Ovary (tissue), 9 donors: ENCODE data around the gene PROSER3. TPM values are rescaled to one million over a fixed set of nuclear protein-coding genes. Genes with fewer than 3 reads are reported as not detected.
"Not testable (repeated sequence)": the region's sequence is repeated elsewhere in the genome, so short reads cannot be mapped to it uniquely, and the experiment has no call there.

ENCODE experiments used
- DNase-seq, 5 donors: peaks; one replicate each; pipeline ENCODE4 v3.0.0-alpha.2; 2019 to 2020
- H3K27ac ChIP-seq, 2 donors: fragments of 200-600 bp; one replicate each; pipeline versions ENCODE4 v1.5.1 to v1.8.0; 2019 to 2022
- H3K27me3 ChIP-seq: fragments of 200-600 bp; one replicate; pipeline ENCODE4 v1.8.0; 2022
- H3K36me3 ChIP-seq: fragments of 200-600 bp; sonication (generic); one replicate; pipeline ENCODE4 v1.5.1; 2019
- H3K4me1 ChIP-seq: one replicate; pipeline ENCODE4 v1.8.1; 2013; ENCODE audit warnings: mild to moderate bottlenecking, moderate library complexity; ENCODE audit not compliant: insufficient read depth
- H3K4me3 ChIP-seq: fragments of 200-600 bp; sonication (generic); one replicate; pipeline ENCODE4 v1.5.1; 2017
- H3K9me3 ChIP-seq, 2 donors: fragments of 200-600 bp in 1 of 2; sonication (generic) in 1 of 2; one replicate each; pipeline versions ENCODE4 v1.5.1 to v1.8.1; 2013 to 2019; ENCODE audit warnings: mild to moderate bottlenecking in 1 of 2, moderate library complexity in 1 of 2
- CTCF ChIP-seq, 3 donors: fragments of 450-650 bp in 2 of 3; fragments of 200-600 bp in 1 of 3; IDR thresholded peaks; one replicate each; pipeline versions ENCODE4 v1.5.1 to v1.8.0; 2016 to 2022; ENCODE audit warnings: antibody characterized with exemption in 3 of 3, mild to moderate bottlenecking in 1 of 3
- EP300 ChIP-seq: sonication (generic); formaldehyde crosslinking; IDR thresholded peaks from one replicate; pipeline ENCODE4 v1.6.1; 2017; ENCODE audit warnings: antibody characterized with exemption
- POLR2A ChIP-seq: fragments of 450-650 bp; IDR thresholded peaks from one replicate; pipeline ENCODE4 v1.6.1; 2017; ENCODE audit warnings: antibody characterized with exemption, mild to moderate bottlenecking, moderate library complexity
- WGBS, 3 donors: extraction: QIAGEN DNeasy Blood & Tissue Kit in 1 of 3; methylation state at CpG; one replicate each; pipeline versions ENCODE4 v1.1.5 to v1.1.7; 2013 to 2017; 5-methylcytosine and 5-hydroxymethylcytosine counted together
- intact Hi-C, 4 donors: fragments of 100-400 bp; cut with DNase I; formaldehyde crosslinking; loops; one replicate each; pipeline versions ENCODE4 v1.11.0 to v1.15.1; 2022 to 2023
- polyA plus RNA-seq, 2 donors: library from polyadenylated mRNA; stranded (reverse); fragments of 200-250 nt in 1 of 2; fragments of 350-450 nt in 1 of 2; fragmentation: Illumina TruSeq in 1 of 2; extraction: RNeasy Lipid Tissue Mini Kit (QIAGEN cat#74804) in 1 of 2; gene quantifications; one replicate each; pipeline ENCODE4 v1.2.3, GENCODE V29; 2013 to 2014
- total RNA-seq, 7 donors: library from RNA; depleted of rRNA in 2 of 7; stranded (reverse); fragments of >200 nt in 2 of 7; fragmentation: NEBNext Ultra II Directional in 3 of 7; extraction: Animal tissue kit (Norgen Biotek cat#: 25700) in 3 of 7; gene quantifications; one replicate each; pipeline versions ENCODE4 v1.1.0 to v1.2.4, GENCODE V29; 2016 to 2023
- donor health status: DM: no; HTN: no; CAD: no; lungs with moderate emphysema.
- donor health status: DM: no; HTN: no; CAD: no.
- donor health status: Bipolar disorder and iron deficiency.
- donor health status: DM: yes; HTN: yes; CAD: no.
- donor health status: DM: no; HTN: no; CAD: no.
- donor health status: DM: yes; HTN: yes; CAD: no.

PROSER3 gene
- total and polyA plus RNA-seq, 9 donors = 3.3 to 59.0 (median 24.4) TPM

DNA sequence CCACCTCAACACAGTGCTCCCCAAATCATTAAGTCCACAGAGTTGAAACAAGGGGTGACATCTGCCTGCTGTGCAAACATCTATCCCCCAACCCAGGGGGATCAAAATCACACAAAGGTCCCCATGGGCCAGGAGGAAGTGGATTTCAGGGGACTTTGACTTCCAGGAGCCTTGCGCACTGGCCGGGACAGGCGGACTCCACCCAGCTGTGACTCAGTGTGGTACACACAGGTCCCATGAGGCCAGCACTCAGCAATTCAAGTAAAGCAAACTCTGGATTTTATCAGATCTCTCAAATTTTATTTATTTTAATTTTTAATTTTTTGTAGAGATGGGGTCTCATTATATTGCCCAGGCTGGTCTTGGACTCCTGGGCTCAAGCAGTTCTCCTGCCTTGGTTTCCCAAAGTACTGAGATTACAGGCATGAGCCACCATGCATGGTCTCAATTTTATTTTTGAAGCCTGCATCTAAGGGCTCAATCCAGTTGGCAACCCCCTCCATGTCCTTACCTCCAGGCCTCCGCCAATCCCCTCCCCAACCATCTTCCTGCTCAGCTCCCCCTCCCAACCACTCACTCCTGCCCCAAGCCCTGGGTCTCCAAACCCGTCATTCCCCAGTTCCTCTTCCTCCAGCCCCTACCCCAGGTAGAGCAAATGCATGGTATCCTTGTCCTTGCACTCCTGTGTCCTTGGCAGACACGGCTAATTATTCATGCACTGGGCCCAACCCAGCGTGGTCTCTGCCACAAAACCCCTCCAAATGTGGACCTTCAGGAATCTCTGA, 35.6 kb downstream of the PROSER3 start:
- 73 to 83% (median 77%) methylated on average over 7 of the region's 7 CpGs for WGBS, 3 donors
- no peak overlapping the region for H3K27ac ChIP-seq
- H3K27me3 ChIP-seq = no peaks in the 10 kb centered on the region

GRCh38 chr19:35795564-35795963, 37.6 kb downstream of the PROSER3 start:
- intact Hi-C loops, H3K4me3 ChIP-seq, H3K36me3 ChIP-seq, H3K9me3 ChIP-seq, H3K4me1 ChIP-seq, H3K27me3 ChIP-seq, H3K27ac ChIP-seq, DNase-seq: not testable (repeated sequence)
- WGBS, 3 donors = 80 to 92% (median 88%) methylated on average over 1 of the region's 1 CpG

More for the DNA sequence above, 35.6 kb downstream of the PROSER3 start:
- H3K4me3 ChIP-seq = no peak overlapping the region
- H3K4me1 ChIP-seq = no peaks in the 10 kb centered on the region
- TF ChIP-seq EP300 = no peak
- TF ChIP-seq POLR2A = no peak
- no peak for TF ChIP-seq CTCF (IDR thresholded peaks at IDR 0.05)
- intact Hi-C loops = no loop called here
- DNase-seq = no peak
- no peaks in the 10 kb centered on the region for H3K9me3 ChIP-seq
- no peaks in the 10 kb centered on the region for H3K36me3 ChIP-seq

DNA sequence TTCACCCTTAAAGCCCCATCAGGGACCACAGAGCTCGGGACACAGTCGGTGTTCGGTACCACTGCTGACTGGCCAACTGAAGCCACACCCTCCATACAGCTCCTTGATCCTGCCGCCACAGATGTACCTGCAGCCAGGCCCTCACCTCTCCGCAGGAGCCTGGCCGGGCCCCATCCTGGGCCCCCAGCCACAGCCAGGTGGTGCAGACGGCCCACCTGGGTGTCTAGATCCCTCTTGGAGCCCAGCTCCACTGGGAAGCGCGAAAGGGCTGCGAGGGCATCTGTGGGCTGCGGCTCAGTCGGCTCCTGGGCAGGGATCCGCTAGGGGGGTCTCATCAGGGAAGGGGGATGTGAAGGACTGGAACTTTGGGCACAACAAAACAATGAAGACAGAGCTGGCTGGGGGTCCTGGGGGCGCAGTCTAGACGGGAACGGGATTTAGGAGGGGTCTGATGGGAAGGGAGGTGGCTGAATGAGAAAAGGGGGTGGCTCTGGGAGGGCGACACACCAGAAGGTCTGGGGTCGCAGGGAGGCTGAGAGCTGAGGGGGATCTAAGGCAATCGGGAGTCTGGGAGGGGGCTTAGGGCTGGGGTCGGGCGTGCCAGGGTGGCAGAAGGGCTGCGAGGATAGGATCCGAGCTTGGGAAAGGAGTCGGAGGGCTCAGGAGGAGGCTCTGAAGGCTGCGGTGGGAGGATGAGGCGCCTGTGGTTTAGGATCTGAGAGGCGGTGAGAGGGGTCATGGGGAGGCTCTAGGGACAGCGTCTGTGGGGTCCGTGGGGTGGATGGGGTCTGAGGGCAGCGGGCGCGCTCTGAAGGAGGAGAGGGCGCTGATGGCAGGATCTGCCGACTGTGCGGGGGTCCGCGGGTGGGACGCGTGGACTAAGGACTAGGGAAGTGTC, 38.9 kb downstream of the PROSER3 start:
- no peak for DNase-seq
- H3K27me3 ChIP-seq = no peaks in the 10 kb centered on the region
- H3K4me3 ChIP-seq = no peak overlapping the region
- TF ChIP-seq EP300 = no peak
- no peaks in the 10 kb centered on the region for H3K36me3 ChIP-seq
- H3K9me3 ChIP-seq = no peaks in the 10 kb centered on the region
- intact Hi-C loops = no loop called here
- H3K27ac ChIP-seq = no peak overlapping the region
- 9 to 16% (median 14%) methylated on average over 39 of the region's 39 CpGs for WGBS, 3 donors
- no peaks in the 10 kb centered on the region for H3K4me1 ChIP-seq

DNA sequence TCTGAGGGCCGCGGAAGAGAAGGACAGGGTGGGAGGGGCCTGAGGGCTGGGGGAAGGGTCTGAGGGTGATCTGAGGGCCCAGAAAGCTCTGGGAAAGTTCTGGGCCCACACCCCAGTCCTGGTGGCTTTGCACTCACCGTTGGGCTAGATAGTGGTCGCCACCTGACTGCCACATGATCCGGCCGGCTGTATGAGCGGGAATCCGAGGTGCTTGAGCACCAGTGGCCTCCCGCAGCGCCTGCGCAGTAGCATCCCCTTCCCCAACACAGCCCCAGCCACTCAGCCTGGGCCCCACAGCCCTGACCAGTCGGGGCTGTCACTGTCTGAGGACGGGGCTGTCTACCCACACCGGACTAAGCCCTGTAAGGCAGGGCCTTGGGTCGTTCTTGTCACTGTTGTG, 39.7 kb downstream of the PROSER3 start:
- DNase-seq = no peak
- TF ChIP-seq EP300 = no peak
- no peak for TF ChIP-seq CTCF (IDR thresholded peaks at IDR 0.05)
- no peak for TF ChIP-seq POLR2A
- no peaks in the 10 kb centered on the region for H3K27me3 ChIP-seq
- no peaks in the 10 kb centered on the region for H3K4me1 ChIP-seq
- peaks cover 0 to 4% of the 10 kb centered on the region in 2 donors for H3K9me3 ChIP-seq
- H3K36me3 ChIP-seq = no peaks in the 10 kb centered on the region
- no peak overlapping the region for H3K27ac ChIP-seq
- 4 to 9% (median 6%) methylated on average over 15 of the region's 15 CpGs for WGBS, 3 donors
- intact Hi-C loops = no loop called here
- no peak overlapping the region for H3K4me3 ChIP-seq

DNA sequence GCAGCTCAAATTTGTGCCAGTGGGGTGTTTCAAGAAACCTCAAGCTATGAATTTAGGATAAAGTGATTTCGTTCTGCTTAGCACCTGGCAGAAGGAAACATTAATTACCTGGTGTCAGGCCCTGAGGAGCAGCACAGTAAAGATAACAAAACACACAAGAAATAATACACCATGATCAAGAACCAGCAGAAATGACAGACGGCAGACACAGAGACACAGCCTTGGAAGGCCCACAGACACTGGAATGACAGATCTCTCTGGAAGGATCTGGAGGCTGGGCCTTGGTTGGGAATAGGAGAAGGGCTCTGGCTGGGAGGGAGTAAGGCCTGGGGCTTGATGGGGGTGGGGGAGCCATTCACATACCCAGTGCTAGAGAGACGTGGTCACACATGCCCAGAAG, 43.9 kb downstream of the PROSER3 start:
- intact Hi-C loops = no loop called here
- Histone ChIP-seq H3K27ac (no peak overlapping the region), H3K27me3 (no peaks in the 10 kb centered on the region), H3K4me3 (no peak overlapping the region), H3K9me3 (peaks cover 0 to 4% of the 10 kb centered on the region in 2 donors), H3K4me1 (no peaks in the 10 kb centered on the region), H3K36me3 (no peaks in the 10 kb centered on the region)
- no peak for DNase-seq
- WGBS, 3 donors = 49 to 62% (median 52%) methylated on average over 3 of the region's 3 CpGs
- no peak for TF ChIP-seq POLR2A
- TF ChIP-seq EP300 = no peak
- no peak for TF ChIP-seq CTCF (IDR thresholded peaks at IDR 0.05)
